ENCODE data around the gene GPATCH8. TPM values are rescaled to one million over a fixed set of nuclear protein-coding genes. Genes with fewer than 3 reads are reported as not detected.

Gene GPATCH8
- total and polyA plus RNA-seq, 11 donors: 12.8 to 24.9 (median 20.3) TPM

DNA sequence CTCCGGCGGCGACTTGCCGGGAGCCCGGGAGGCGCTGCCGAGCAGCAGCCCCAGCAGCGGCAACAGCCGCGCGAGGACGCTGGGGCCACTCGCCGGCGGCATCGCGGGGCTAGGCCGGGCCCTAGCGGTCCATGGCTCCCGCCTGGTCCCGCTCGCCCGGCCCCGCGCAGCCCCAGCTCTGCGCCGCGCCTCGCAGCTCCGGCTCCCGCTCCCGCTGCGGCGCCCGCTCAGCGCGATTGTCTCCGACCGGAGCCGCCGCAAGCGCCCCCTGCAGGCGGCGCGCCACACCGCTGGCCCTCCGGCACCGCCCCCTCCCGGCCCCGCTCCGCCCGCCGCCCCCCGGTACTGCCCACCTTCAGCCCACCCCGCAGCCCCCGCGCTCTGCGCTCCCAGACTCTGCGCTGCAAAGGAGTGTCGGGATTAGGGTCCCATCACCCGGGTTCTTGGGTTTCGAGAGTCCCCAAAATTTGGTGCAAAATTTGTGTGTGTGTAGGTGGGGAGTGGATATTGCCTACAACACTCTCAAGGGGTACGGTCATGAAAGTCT, 139.5 kb downstream of the GPATCH8 start, which contains the start of gene FAM171A2:
FAM171A2 (minus strand) TSS at position 241 of the 547 bp plus-strand sequence; CDS start at position 102, 139 bp downstream.
- 0 to 2% (median 1%) methylated on average over 4 to 63 of the region's 63 CpGs for WGBS, 4 donors
- H3K4me3 ChIP-seq: peak within 1 kb of the TSS; percentile 42 to 83 (median 68)
- no peaks in the 10 kb centered on the region for H3K36me3 ChIP-seq
- peaks cover 0 to 17% (median 0%) of the 10 kb centered on the region in 9 donors for H3K27me3 ChIP-seq
- H3K9me3 ChIP-seq: no peaks in the 10 kb centered on the region
- H3K27ac ChIP-seq: peak within 1 kb of the TSS in 4 of 12 donors; percentile 23 to 62 (median 39)
- intact Hi-C loops (cut with DNase I): no loop called here
- DNase-seq: peak; percentile 48 to 81 (median 61)
- ATAC-seq: peak in 3 of 4 donors; percentile 57 to 87 (median 79)
- peaks cover 0 to 23% (median 14%) of the 10 kb centered on the region in 12 donors for H3K4me1 ChIP-seq
- TF ChIP-seq POLR2A (IDR thresholded peaks at IDR 0.05): no peak
- TF ChIP-seq, protein P1, sequence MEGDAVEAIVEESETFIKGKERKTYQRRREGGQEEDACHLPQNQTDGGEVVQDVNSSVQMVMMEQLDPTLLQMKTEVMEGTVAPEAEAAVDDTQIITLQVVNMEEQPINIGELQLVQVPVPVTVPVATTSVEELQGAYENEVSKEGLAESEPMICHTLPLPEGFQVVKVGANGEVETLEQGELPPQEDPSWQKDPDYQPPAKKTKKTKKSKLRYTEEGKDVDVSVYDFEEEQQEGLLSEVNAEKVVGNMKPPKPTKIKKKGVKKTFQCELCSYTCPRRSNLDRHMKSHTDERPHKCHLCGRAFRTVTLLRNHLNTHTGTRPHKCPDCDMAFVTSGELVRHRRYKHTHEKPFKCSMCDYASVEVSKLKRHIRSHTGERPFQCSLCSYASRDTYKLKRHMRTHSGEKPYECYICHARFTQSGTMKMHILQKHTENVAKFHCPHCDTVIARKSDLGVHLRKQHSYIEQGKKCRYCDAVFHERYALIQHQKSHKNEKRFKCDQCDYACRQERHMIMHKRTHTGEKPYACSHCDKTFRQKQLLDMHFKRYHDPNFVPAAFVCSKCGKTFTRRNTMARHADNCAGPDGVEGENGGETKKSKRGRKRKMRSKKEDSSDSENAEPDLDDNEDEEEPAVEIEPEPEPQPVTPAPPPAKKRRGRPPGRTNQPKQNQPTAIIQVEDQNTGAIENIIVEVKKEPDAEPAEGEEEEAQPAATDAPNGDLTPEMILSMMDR (IDR thresholded peaks at IDR 0.05): peak; percentile 27 to 97 (median 80)

DNA sequence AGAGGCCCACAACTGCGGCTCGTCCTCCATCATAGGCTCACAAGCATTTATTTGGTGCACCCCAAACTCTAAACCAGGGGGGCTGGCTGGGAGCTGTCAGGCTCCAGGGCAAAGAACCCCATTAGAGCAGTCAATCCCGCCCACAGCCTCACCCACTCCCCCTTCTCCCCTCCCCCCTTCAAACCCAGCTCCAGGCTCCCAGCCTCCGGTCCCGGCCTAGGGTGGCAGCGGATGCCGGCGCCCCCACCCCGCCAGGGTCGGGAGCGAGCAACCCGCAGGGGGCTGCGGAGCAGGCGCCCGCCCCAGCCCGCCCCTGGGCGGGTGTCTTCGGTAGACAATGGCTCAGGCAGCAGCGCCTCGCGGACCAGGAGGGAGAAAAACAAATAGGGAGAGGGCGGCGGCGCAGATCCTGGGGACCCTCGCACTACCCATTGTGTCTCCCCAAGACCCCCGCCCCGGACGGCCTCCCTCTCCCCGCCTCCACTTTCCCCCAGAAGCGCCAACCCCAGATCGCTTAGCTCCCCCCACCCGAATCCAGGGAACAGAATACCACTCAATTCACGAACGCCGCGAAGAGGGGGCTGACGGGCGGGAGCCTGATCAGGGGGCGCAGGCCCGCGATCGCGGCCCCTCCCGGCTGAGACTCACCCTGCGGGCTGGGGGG, 140.1 kb downstream of the GPATCH8 start:
- 0 to 7% (median 1%) methylated on average over 6 to 45 of the region's 45 CpGs for WGBS, 4 donors
- H3K9me3 ChIP-seq: no peaks in the 10 kb centered on the region
- peak overlapping the region; percentile 42 to 83 (median 68) for H3K4me3 ChIP-seq
- peaks cover 0 to 23% (median 14%) of the 10 kb centered on the region in 12 donors for H3K4me1 ChIP-seq
- DNase-seq (no peak), ATAC-seq (peak in 3 of 4 donors; percentile 15 to 60 (median 31))
- peaks cover 0 to 17% (median 0%) of the 10 kb centered on the region in 9 donors for H3K27me3 ChIP-seq
- TF ChIP-seq POLR2A (IDR thresholded peaks at IDR 0.05): no peak
- TF ChIP-seq, protein P1 (IDR thresholded peaks at IDR 0.05): no peak
- peak overlapping the region in 4 of 12 donors; percentile 23 to 62 (median 39) for H3K27ac ChIP-seq
- intact Hi-C loops (cut with DNase I): no loop called here
- no peaks in the 10 kb centered on the region for H3K36me3 ChIP-seq

DNA sequence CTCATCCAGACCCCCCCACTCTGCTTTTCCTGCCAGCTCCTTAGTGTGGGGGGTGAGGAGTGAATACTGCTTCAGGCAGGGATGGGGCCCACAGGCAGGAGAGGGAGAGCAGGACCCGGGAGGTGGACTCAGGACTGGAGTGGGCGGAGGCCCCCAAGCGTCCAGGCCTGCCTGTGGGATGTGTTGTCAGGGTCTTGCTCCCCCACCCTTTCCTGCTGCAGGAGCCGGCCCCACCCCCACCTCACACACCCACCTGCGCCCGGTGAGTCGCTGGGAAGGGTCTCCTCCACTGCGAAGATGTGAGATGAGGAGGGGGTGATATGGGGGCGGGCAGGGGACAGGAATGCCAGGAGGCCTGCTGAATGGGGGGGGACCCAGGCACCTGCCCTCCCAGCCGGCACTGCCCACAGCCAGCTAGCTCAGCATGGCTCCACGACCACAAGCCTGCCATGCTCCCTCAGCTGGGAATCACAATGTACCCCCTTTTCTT, 140.7 kb downstream of the GPATCH8 start:
- intact Hi-C loops (cut with DNase I): no loop called here
- DNase-seq (no peak), ATAC-seq (peak in 1 of 4 donors; percentile 40)
- Histone ChIP-seq H3K27me3 (peaks cover 0 to 17% (median 0%) of the 10 kb centered on the region in 9 donors), H3K9me3 (no peaks in the 10 kb centered on the region), H3K27ac (no peak overlapping the region), H3K36me3 (no peaks in the 10 kb centered on the region), H3K4me1 (peaks cover 0 to 23% (median 14%) of the 10 kb centered on the region in 12 donors), H3K4me3 (peak overlapping the region in 11 of 12 donors; percentile 55 to 83 (median 68))
- 20 to 36% (median 27%) methylated on average over 6 to 11 of the region's 11 CpGs for WGBS, 4 donors
- no peak for TF ChIP-seq POLR2A (IDR thresholded peaks at IDR 0.05)
- TF ChIP-seq, protein P1 (IDR thresholded peaks at IDR 0.05): no peak
